SKM-1 (cell line): ENCODE data around the gene ZNF26.

Source experiments
- DNase-seq: peaks from one replicate; lab custom pipeline; 2025; ENCODE audit not compliant: unreplicated experiment; lab: John Stamatoyannopoulos, UW

The ZNF26 gene

GRCh38 chr12:133061954-133062353, 75.8 kb downstream of the ZNF26 start:
- DNase-seq: no peak

DNA sequence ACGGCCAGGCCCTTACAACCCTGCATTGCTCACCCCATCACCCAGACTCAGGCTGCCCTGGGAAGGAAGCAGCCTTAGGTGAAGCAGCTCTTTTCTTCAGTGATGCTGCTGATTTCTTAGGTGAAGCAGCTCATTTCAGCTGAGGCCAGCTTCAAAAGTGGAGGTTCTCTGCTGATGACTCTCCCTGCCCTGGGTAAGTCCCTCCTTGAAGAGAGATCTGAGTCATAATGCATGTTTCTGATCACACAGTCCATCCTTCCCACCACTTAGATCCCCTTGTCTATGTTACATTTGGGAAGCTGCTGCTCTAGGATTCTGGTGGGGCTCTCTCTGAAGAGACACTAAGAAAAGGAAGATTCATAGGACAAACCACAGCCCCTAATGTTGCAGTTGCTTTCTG, 77.4 kb downstream of the ZNF26 start:
- DNase-seq: no peak

DNA sequence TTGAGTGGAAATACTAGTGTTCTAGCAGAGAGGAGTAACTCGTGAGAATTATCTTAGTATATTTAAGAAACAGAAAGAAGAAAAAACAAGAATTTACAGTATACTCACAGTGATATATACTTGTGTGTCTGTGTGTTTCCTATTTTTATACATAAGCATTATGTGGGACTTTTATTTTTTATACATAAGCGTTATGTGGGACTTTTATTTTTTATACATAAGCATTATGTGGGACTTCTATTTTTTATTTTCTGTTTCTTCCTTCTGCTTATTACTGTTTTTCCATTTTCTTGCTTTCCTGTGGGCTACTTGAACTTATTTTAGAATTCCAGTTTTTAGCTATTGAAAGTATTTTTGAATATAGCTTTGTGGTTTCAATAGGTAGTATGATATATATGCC, 87.7 kb downstream of the ZNF26 start:
- DNase-seq: no peak
